ENCODE results near the gene CRB2. TPM values are rescaled to one million over a fixed set of nuclear protein-coding genes. Genes with fewer than 3 reads are reported as not detected.
A peak's percentile ranks its signal among the peaks of the same experiment; 100 is the strongest.
"Not testable (repeated sequence)": the region's sequence is repeated elsewhere in the genome, so short reads cannot be mapped to it uniquely, and the experiment has no call there.

CRB2 gene
- polyA plus RNA-seq, 3 donors from 2014 or later = 0.04 TPM; not detected in 2

GRCh38 chr9:123321616-123322272 lies 34.3 kb upstream of the CRB2 start:
- peaks cover 12 to 34% (median 34%) of the 10 kb centered on the region in 3 donors for H3K27me3 Mint-ChIP-seq (ENCODE audit: low read depth in 3 of 3)
- H3K36me3 Mint-ChIP-seq = peaks cover 0 to 3% (median 0%) of the 10 kb centered on the region in 3 donors
- no peak overlapping the region for H3K4me3 Mint-ChIP-seq
- no peak for DNase-seq
- no peaks in the 10 kb centered on the region for H3K9me3 Mint-ChIP-seq
- peak overlapping the region in 2 of 6 donors; percentile 51 to 90 for H3K27ac Mint-ChIP-seq
- peaks cover 15 to 22% of the 10 kb centered on the region in 2 donors for H3K4me1 Mint-ChIP-seq

GRCh38 chr9:123322273-123323195 lies 33.5 kb upstream of the CRB2 start:
- Mint-ChIP-seq H3K4me1 (peaks cover 15 to 22% of the 10 kb centered on the region in 2 donors), H3K4me3 (peak overlapping the region; percentile 51 to 81 (median 65)), H3K27ac (peak overlapping the region in 5 of 6 donors; percentile 27 to 90 (median 59)), H3K27me3 (ENCODE audit: low read depth in 3 of 3) (peaks cover 12 to 33% (median 32%) of the 10 kb centered on the region in 3 donors), H3K9me3 (no peaks in the 10 kb centered on the region), H3K36me3 (peaks cover 0 to 3% (median 0%) of the 10 kb centered on the region in 3 donors)
- DNase-seq = peak; percentile 62 to 72 (median 68)

- Mint-ChIP-seq H3K27ac (peak overlapping the region in 5 of 6 donors; percentile 6 to 90 (median 59)), H3K27me3 (ENCODE audit: low read depth in 3 of 3) (peaks cover 12 to 38% (median 32%) of the 10 kb centered on the region in 3 donors), H3K9me3 (no peaks in the 10 kb centered on the region)
Observed at GRCh38 chr9:123323196-123324013, 32.6 kb upstream of the CRB2 start.

GRCh38 chr9:123324767-123325183 lies 31.2 kb upstream of the CRB2 start:
- Mint-ChIP-seq H3K27me3 (ENCODE audit: low read depth in 3 of 3) (peaks cover 12 to 40% (median 29%) of the 10 kb centered on the region in 3 donors), H3K4me3 (no peak overlapping the region), H3K36me3 (peaks cover 0 to 3% (median 0%) of the 10 kb centered on the region in 3 donors), H3K4me1 (peaks cover 15 to 29% of the 10 kb centered on the region in 2 donors), H3K27ac (peak overlapping the region in 1 of 6 donors; percentile 54), H3K9me3 (no peaks in the 10 kb centered on the region)
- no peak for DNase-seq

More at GRCh38 chr9:123323196-123324013, 32.6 kb upstream of the CRB2 start:
- H3K4me3 Mint-ChIP-seq = peak overlapping the region; percentile 51 to 81 (median 65)
- DNase-seq = no peak
- H3K36me3 Mint-ChIP-seq = peaks cover 0 to 3% (median 0%) of the 10 kb centered on the region in 3 donors
- H3K4me1 Mint-ChIP-seq = peaks cover 15 to 22% of the 10 kb centered on the region in 2 donors

GRCh38 chr9:123326187-123326586 lies 29.8 kb upstream of the CRB2 start:
- Mint-ChIP-seq H3K27me3 (ENCODE audit: low read depth in 3 of 3) (peaks cover 6 to 37% (median 19%) of the 10 kb centered on the region in 3 donors), H3K27ac (peak overlapping the region in 1 of 6 donors; percentile 54), H3K9me3 (no peaks in the 10 kb centered on the region), H3K36me3 (no peaks in the 10 kb centered on the region), H3K4me1 (peaks cover 15 to 30% of the 10 kb centered on the region in 2 donors), H3K4me3 (no peak overlapping the region)
- DNase-seq = no peak

- Mint-ChIP-seq H3K4me3 (no peak overlapping the region), H3K27me3 (ENCODE audit: low read depth in 3 of 3) (peaks cover 4 to 32% (median 15%) of the 10 kb centered on the region in 3 donors), H3K9me3 (no peaks in the 10 kb centered on the region), H3K36me3 (no peaks in the 10 kb centered on the region), H3K27ac (no peak overlapping the region), H3K4me1 (peaks cover 15 to 27% of the 10 kb centered on the region in 2 donors)
- no peak for DNase-seq
Observed at GRCh38 chr9:123326662-123327093, 29.3 kb upstream of the CRB2 start.

GRCh38 chr9:123327697-123328100 lies 28.3 kb upstream of the CRB2 start:
- peaks cover 8 to 17% of the 10 kb centered on the region in 2 donors for H3K4me1 Mint-ChIP-seq
- no peaks in the 10 kb centered on the region for H3K36me3 Mint-ChIP-seq
- no peak for DNase-seq
- peaks cover under 1 to 30% (median 11%) of the 10 kb centered on the region in 3 donors for H3K27me3 Mint-ChIP-seq (ENCODE audit: low read depth in 3 of 3)
- no peaks in the 10 kb centered on the region for H3K9me3 Mint-ChIP-seq
- no peak overlapping the region for H3K27ac Mint-ChIP-seq
- H3K4me3 Mint-ChIP-seq = no peak overlapping the region

- Mint-ChIP-seq H3K27ac (no peak overlapping the region), H3K4me1 (peaks cover 0 to 8% of the 10 kb centered on the region in 2 donors), H3K36me3 (no peaks in the 10 kb centered on the region), H3K9me3 (no peaks in the 10 kb centered on the region), H3K4me3 (peak overlapping the region in 1 of 5 donors; percentile 27), H3K27me3 (ENCODE audit: low read depth in 3 of 3) (peaks cover 0 to 25% (median 7%) of the 10 kb centered on the region in 3 donors)
- peak in 1 of 3 donors; percentile 14 for DNase-seq
Observed at GRCh38 chr9:123329329-123329955, 26.6 kb upstream of the CRB2 start.

- Mint-ChIP-seq H3K27me3 (ENCODE audit: low read depth in 3 of 3) (peaks cover 0 to 15% (median 3%) of the 10 kb centered on the region in 3 donors), H3K4me1 (peaks cover 0 to 8% of the 10 kb centered on the region in 2 donors), H3K27ac (no peak overlapping the region), H3K9me3 (no peaks in the 10 kb centered on the region), H3K4me3 (no peak overlapping the region), H3K36me3 (no peaks in the 10 kb centered on the region)
- DNase-seq = no peak
Observed at GRCh38 chr9:123331346-123332060, 24.5 kb upstream of the CRB2 start.

GRCh38 chr9:123333058-123333669 lies 22.8 kb upstream of the CRB2 start:
- not testable (repeated sequence) for H3K27ac Mint-ChIP-seq, H3K4me3 Mint-ChIP-seq, H3K36me3 Mint-ChIP-seq, H3K9me3 Mint-ChIP-seq, H3K4me1 Mint-ChIP-seq, DNase-seq
- H3K27me3 Mint-ChIP-seq (ENCODE audit: low read depth in 3 of 3) = peaks cover 0 to 11% (median 3%) of the 10 kb centered on the region in 3 donors

GRCh38 chr9:123334639-123335038 lies 21.4 kb upstream of the CRB2 start:
- Mint-ChIP-seq H3K9me3 (no peaks in the 10 kb centered on the region), H3K27ac (no peak overlapping the region), H3K27me3 (ENCODE audit: low read depth in 3 of 3) (peaks cover 3 to 18% (median 4%) of the 10 kb centered on the region in 3 donors), H3K36me3 (no peaks in the 10 kb centered on the region), H3K4me1 (peaks cover 13 to 18% of the 10 kb centered on the region in 2 donors), H3K4me3 (no peak overlapping the region)
- no peak for DNase-seq
